Muscle layer of colon (tissue), 2 donors: ENCODE measurements around the gene TBC1D22A.
"Not testable (repeated sequence)": the region's sequence is repeated elsewhere in the genome, so short reads cannot be mapped to it uniquely, and the experiment has no call there.

Experiments used
- H3K27ac ChIP-seq: one replicate; pipeline ENCODE4 v1.7.0; 2013; ENCODE audit warnings: low read depth, mild to moderate bottlenecking, low read length, moderate library complexity
- H3K27me3 ChIP-seq, 2 donors: one replicate each; pipeline ENCODE4 v1.7.0; 2013; ENCODE audit warnings: low read length in 2 of 2, mild to moderate bottlenecking in 2 of 2; ENCODE audit not compliant: insufficient read depth in 2 of 2, control insufficient read depth in 1 of 2
- H3K36me3 ChIP-seq: one replicate; pipeline ENCODE4 v1.7.0; 2013; ENCODE audit warnings: mild to moderate bottlenecking, low read length; ENCODE audit not compliant: insufficient read depth
- H3K4me1 ChIP-seq: one replicate; pipeline ENCODE4 v1.7.0; 2013; ENCODE audit warnings: mild to moderate bottlenecking, low read length; ENCODE audit not compliant: insufficient read depth
- H3K4me3 ChIP-seq, 2 donors: one replicate each; pipeline ENCODE4 v1.7.0; 2013; ENCODE audit warnings: low read length in 2 of 2, low read depth in 1 of 2, mild to moderate bottlenecking in 1 of 2, moderate library complexity in 1 of 2
- H3K9ac ChIP-seq: one replicate; pipeline ENCODE4 v1.7.0; 2013; ENCODE audit warnings: low read length
- H3K9me3 ChIP-seq: one replicate; pipeline ENCODE4 v1.7.0; 2013; ENCODE audit warnings: mild to moderate bottlenecking, low read length
- donor health status: abdominal sarcoma.
- donor health status: Adenocarcinoma of cecum.

Gene TBC1D22A

DNA sequence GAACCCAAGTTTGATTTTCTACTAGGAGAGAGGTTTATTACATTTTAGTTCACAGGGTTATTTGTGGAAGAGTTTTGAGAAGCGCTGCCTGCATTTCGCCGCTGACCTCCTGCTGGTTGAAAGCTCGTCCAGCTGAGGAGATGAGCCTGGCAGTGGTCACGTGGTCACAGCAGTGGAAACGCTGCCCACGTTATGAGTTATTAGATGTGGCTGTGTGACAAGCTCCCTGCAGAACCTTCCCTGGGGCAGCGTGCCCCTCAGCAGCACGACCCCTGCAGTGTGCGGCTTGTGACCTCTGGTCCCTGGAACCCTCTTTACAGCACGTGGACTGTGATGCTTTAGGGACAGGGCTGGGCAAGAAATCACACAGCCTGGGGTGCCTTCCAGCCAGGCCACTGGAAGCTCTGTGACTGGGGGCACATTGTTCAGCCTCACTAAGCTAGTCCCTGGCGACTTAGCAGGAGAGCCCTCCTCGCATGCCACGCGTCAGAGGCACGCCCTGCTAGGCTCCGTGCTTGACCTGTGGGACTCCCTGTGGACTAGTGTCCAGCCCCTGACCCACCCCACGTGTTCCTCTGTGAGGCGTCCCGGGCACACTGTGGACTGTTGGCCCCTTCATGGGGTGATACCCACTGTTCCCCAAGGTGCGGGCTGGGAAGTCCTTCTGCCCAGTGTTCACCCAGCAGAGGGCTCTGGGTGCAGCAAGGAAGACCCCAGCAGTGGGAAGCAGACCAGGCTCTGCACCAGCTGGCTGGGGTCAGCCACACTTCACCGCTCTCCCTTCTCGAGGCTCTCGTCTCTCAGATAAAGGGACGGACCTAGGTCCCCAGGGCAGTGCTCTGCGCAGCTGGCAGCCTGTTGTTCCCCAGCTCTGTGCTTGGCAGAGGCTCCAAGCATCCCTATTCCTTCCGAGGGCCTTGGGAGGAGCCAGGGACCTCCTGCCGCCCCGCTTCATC is 349.5 kb downstream of the TBC1D22A start:
- Histone ChIP-seq H3K27me3 (no peaks in the 10 kb centered on the region), H3K4me1 (no peaks in the 10 kb centered on the region), H3K27ac (no peak overlapping the region), H3K9me3 (no peaks in the 10 kb centered on the region), H3K4me3 (no peak overlapping the region), H3K36me3 (no peaks in the 10 kb centered on the region), H3K9ac (no peak overlapping the region)

GRCh38 chr22:47112582-47112965 is 350.1 kb downstream of the TBC1D22A start:
- Histone ChIP-seq H3K4me3 (no peak overlapping the region), H3K4me1 (no peaks in the 10 kb centered on the region), H3K36me3 (no peaks in the 10 kb centered on the region), H3K9ac (no peak overlapping the region), H3K27me3 (no peaks in the 10 kb centered on the region), H3K27ac (no peak overlapping the region), H3K9me3 (no peaks in the 10 kb centered on the region)

- no peaks in the 10 kb centered on the region for H3K4me1 ChIP-seq
- no peak overlapping the region for H3K9ac ChIP-seq
- H3K27me3 ChIP-seq, result no peaks in the 10 kb centered on the region
- H3K27ac ChIP-seq, result no peak overlapping the region
- H3K9me3 ChIP-seq, result no peaks in the 10 kb centered on the region
- H3K36me3 ChIP-seq, result no peaks in the 10 kb centered on the region
- H3K4me3 ChIP-seq, result no peak overlapping the region
Observed at GRCh38 chr22:47112994-47113852, 350.8 kb downstream of the TBC1D22A start.

DNA sequence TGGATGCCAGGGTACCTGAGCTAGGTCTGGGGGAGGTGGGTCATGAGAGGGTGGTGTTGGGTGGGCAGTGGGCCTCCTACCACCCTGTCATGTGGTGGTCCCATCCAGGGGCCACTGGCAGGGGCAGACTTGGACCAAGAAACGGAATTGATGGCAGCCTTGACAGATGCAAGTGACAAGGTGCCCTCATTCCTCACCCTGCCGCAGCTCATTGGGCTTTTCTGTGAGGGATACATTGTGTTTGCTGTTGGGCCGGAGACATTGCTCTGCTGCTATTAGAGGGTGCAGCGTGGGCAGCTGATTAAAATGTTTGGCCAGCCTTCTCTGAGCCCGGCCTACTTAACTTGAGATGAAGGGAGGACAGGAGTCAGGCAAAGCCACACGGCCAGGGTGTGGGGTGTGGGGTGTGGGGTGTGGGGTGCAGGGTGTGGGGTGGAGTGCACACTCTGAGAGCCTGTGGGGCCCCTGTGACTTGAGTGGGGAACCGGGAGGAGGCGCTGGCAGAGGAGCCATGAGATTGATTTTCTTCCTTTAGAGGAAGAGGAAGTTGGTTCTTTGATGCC is 351.5 kb downstream of the TBC1D22A start:
- Histone ChIP-seq H3K27me3 (no peaks in the 10 kb centered on the region), H3K9ac (no peak overlapping the region), H3K4me3 (no peak overlapping the region), H3K9me3 (no peaks in the 10 kb centered on the region), H3K4me1 (no peaks in the 10 kb centered on the region), H3K36me3 (no peaks in the 10 kb centered on the region), H3K27ac (no peak overlapping the region)

DNA sequence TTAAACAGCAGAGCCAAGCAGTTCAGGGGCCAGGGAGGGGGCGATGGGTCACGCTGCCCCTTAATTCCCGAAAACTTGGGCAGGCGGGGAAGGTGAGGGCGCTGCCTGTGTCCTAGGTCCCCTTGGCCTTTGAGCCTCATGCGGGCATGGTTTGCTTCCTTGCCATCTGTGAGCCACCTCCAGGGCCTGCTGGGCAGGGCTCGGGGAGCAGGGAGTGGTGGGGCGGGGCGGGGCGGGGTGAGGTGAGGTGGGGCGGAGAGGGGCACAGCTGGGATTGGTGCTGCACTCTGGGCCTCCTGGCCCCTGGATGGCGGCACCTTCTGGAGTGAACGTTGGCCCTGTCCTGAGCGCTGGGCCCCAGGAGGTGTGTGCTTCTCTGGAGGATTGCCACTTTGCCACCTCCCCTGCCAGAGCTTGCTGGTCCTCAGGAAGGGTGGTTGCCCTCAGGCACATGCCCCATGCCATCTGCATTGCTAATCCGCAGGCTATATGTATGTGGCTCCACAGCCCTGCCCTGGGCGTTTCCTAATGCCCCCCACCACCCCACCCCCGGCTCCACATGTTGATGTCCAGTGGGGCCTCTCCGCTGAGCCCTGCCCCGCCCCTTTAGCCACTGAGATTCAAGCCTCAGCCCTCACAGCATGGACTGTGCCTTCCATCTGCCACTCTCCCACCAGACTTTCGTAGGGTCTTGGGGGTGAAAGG is 352.5 kb downstream of the TBC1D22A start:
- Histone ChIP-seq H3K36me3 (no peaks in the 10 kb centered on the region), H3K9me3 (no peaks in the 10 kb centered on the region), H3K4me1 (no peaks in the 10 kb centered on the region), H3K27me3 (no peaks in the 10 kb centered on the region), H3K4me3 (no peak overlapping the region), H3K9ac (no peak overlapping the region), H3K27ac (no peak overlapping the region)

GRCh38 chr22:47115518-47115890 is 353.1 kb downstream of the TBC1D22A start:
- no peak overlapping the region for H3K9ac ChIP-seq
- H3K27me3 ChIP-seq, result no peaks in the 10 kb centered on the region
- H3K4me3 ChIP-seq, result no peak overlapping the region
- no peaks in the 10 kb centered on the region for H3K9me3 ChIP-seq
- no peaks in the 10 kb centered on the region for H3K36me3 ChIP-seq
- no peak overlapping the region for H3K27ac ChIP-seq
- no peaks in the 10 kb centered on the region for H3K4me1 ChIP-seq

GRCh38 chr22:47115921-47116320 is 353.5 kb downstream of the TBC1D22A start:
- H3K9ac ChIP-seq, result no peak overlapping the region
- no peak overlapping the region for H3K27ac ChIP-seq
- no peaks in the 10 kb centered on the region for H3K9me3 ChIP-seq

GRCh38 chr22:47116426-47117341 is 354.2 kb downstream of the TBC1D22A start:
- no peak overlapping the region for H3K4me3 ChIP-seq
- H3K9ac ChIP-seq, result no peak overlapping the region

More at GRCh38 chr22:47115921-47116320, 353.5 kb downstream of the TBC1D22A start:
- no peaks in the 10 kb centered on the region for H3K4me1 ChIP-seq
- no peaks in the 10 kb centered on the region for H3K36me3 ChIP-seq
- no peaks in the 10 kb centered on the region for H3K27me3 ChIP-seq
- H3K4me3 ChIP-seq, result no peak overlapping the region

DNA sequence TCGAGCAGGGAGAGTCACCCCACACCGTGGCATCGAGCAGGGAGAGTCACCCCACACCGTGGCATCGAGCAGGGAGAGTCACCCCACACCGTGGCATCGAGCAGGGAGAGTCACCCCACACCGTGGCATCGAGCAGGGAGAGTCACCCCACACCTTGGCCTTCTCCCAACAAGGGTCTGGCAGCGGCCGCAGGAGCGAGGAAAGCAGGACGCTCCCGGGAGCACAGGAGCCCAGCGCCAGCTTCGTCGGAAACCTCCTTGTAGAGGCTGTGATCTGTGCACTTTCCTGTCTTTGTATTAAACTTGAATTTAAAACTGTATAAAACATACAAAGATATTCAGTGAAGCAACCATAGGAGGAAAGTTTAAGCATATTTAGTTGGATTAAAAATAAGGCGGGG is 355.0 kb downstream of the TBC1D22A start:
- H3K36me3 ChIP-seq, H3K27ac ChIP-seq, H3K27me3 ChIP-seq, H3K4me3 ChIP-seq, H3K4me1 ChIP-seq, H3K9me3 ChIP-seq, H3K9ac ChIP-seq: not testable (repeated sequence)

More at GRCh38 chr22:47116426-47117341, 354.2 kb downstream of the TBC1D22A start:
- Histone ChIP-seq H3K27me3 (no peaks in the 10 kb centered on the region), H3K4me1 (no peaks in the 10 kb centered on the region), H3K36me3 (no peaks in the 10 kb centered on the region), H3K9me3 (no peaks in the 10 kb centered on the region), H3K27ac (no peak overlapping the region)

GRCh38 chr22:47119181-47119580 is 356.7 kb downstream of the TBC1D22A start:
- Histone ChIP-seq H3K27me3 (no peaks in the 10 kb centered on the region), H3K4me1 (no peaks in the 10 kb centered on the region), H3K4me3 (no peak overlapping the region), H3K27ac (no peak overlapping the region), H3K36me3 (no peaks in the 10 kb centered on the region), H3K9me3 (no peaks in the 10 kb centered on the region), H3K9ac (no peak overlapping the region)
